Stomach (tissue), 4 donors: ENCODE measurements around the gene TMEM132D.

Experiments
- CTCF ChIP-seq, 7 experiments: fragments of 450-650 bp in 4 of 7; fragments of 200-600 bp in 3 of 7; sonication (generic) in 3 of 7; IDR thresholded peaks; one replicate each; pipeline ENCODE4 v1.5.1; 2016 to 2019; ENCODE audit warnings: antibody characterized with exemption in 7 of 7, control low read depth in 2 of 7, mild to moderate bottlenecking in 1 of 7
- EP300 ChIP-seq: sonication (generic); formaldehyde crosslinking; IDR thresholded peaks from one replicate; pipeline ENCODE4 v1.6.1; 2017; ENCODE audit warnings: antibody characterized with exemption

DNA sequence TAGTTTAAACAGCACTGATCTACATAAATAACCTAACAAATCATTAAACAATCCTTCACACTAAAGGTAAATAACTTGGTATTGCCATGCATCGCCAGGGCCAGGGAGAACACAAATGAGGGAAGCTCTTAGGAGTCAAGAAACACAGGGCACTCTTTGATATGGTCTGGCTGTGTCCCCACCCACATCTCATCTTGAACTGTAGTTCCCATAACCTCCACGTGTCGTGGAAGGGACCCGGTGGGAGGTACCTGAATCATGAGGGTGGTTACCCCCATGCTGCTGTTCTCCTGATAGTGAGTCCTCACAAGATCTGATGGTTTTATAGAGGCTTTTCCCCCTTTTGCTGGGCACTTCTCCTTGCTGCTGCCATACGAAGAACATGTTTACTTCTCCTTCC is 17.3 kb downstream of the TMEM132D start:
- TF ChIP-seq CTCF (IDR thresholded peaks at IDR 0.05) (no peak), EP300 (no peak)
